Epithelial cell of proximal tubule (primary cell): ENCODE data around the gene TOR1A. TPM values are rescaled to one million over a fixed set of nuclear protein-coding genes. Genes with fewer than 3 reads are reported as not detected.

Experiments
- DNase-seq: peaks from one replicate; pipeline ENCODE4 v3.0.0-alpha.2; 2011; ENCODE audit warnings: low read depth
- H3K4me3 ChIP-seq: 2 replicates; pipeline ENCODE4 v1.5.1; 2011; ENCODE audit warnings: low read depth, mild to moderate bottlenecking, low read length
- total RNA-seq: library from RNA; depleted of rRNA; stranded (reverse); fragments of >200 nt; gene quantifications from 2 replicates; pipeline ENCODE4 v1.2.3, GENCODE V29; 2015
- TF ChIP-seq, protein P1 (sequence below): conservative IDR thresholded peaks from 2 replicates; pipeline ENCODE4 v1.5.1; 2012; ENCODE audit warnings: low read depth, mild to moderate bottlenecking, low read length

Gene TOR1A
- total RNA-seq, 1 donor from 2014 or later: 48.8 TPM

DNA sequence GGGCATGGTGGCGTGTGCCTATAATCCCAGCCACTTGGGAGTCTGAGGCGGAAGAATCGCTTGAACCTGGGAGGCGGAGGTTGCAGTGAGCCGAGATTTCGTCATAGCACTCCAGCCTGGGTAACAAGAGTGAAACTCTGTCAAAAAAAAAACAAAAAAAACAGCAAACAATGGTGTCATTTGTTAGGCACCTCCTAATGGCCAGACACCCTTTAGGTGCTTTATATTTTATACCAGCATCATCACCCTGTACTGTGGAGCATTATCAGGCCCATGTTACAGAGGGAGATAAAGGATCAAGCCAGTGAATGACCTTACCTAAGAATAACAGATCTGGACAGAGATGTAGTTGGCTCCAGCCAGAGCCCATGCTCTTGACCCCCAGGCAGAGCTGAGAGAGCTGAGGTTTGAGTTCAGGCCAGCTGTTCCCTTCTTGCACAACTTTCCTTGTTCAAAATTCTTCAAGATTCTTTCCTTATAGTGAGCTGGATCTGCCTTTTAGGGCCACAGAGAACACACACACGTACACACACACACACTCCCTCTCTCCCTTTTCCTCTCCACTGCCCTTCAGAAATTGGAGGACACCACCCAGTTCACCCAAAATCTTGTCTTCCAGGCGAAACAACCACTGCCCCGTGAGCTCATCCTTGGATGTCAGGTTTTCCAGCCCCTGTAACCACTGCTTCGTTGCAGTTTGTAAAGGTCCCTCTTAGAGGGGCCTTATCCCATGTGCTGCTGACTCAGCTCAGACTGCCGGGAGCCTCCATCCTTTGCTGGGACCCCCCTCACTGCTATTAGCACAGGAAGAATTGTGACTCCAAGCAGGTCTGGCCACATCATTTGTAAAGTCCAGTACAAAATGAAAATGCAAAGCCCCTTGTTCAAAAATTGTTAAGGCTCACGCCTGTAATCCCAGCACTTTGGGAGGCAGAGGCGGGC, 60.7 kb downstream of the TOR1A start:
- H3K4me3 ChIP-seq: no peak overlapping the region
- no peak for DNase-seq
- TF ChIP-seq, protein P1, sequence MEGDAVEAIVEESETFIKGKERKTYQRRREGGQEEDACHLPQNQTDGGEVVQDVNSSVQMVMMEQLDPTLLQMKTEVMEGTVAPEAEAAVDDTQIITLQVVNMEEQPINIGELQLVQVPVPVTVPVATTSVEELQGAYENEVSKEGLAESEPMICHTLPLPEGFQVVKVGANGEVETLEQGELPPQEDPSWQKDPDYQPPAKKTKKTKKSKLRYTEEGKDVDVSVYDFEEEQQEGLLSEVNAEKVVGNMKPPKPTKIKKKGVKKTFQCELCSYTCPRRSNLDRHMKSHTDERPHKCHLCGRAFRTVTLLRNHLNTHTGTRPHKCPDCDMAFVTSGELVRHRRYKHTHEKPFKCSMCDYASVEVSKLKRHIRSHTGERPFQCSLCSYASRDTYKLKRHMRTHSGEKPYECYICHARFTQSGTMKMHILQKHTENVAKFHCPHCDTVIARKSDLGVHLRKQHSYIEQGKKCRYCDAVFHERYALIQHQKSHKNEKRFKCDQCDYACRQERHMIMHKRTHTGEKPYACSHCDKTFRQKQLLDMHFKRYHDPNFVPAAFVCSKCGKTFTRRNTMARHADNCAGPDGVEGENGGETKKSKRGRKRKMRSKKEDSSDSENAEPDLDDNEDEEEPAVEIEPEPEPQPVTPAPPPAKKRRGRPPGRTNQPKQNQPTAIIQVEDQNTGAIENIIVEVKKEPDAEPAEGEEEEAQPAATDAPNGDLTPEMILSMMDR: no peak

Other genes starting within 250 kb of the TOR1A start
- gene C9orf50, start 203.0 kb downstream of the TOR1A start, total RNA-seq: 0.69 TPM in 1 of 2 replicates, not detected in the other
- gene NTMT1, start 198.0 kb downstream of the TOR1A start, total RNA-seq: 37.9 and 104 TPM in 2 replicates
- 22.3 and 29.2 TPM in 2 replicates for gene ASB6, start 182.0 kb downstream of the TOR1A start, total RNA-seq
- gene PRRX2, start 158.5 kb downstream of the TOR1A start, total RNA-seq: 0.17 and 1.7 TPM in 2 replicates
- gene PTGES, start 71.1 kb downstream of the TOR1A start, total RNA-seq: 15.3 and 33.6 TPM in 2 replicates
- gene TOR1B, start 21.0 kb downstream of the TOR1A start, total RNA-seq: 14.8 and 20.8 TPM in 2 replicates
- 39.9 and 53.6 TPM in 2 replicates for gene C9orf78, start 11.1 kb upstream of the TOR1A start, total RNA-seq
- 7.2 and 17.5 TPM in 2 replicates for gene USP20, start 11.3 kb upstream of the TOR1A start, total RNA-seq
- 8.8 and 25.6 TPM in 2 replicates for gene FNBP1, start 219.1 kb upstream of the TOR1A start, total RNA-seq
- gene GPR107, start 229.8 kb upstream of the TOR1A start, total RNA-seq: 13.5 and 15.8 TPM in 2 replicates